GM12878 (cell line): ENCODE results near the gene FKBP2. TPM values are rescaled to one million over a fixed set of nuclear protein-coding genes. Genes with fewer than 3 reads are reported as not detected.

Experiments used
- ASH2L ChIP-seq: fragments of 300-600, 200-600 bp; sonication (generic); IDR thresholded peaks from 2 replicates; pipeline ENCODE4 v1.6.1; 2017; ENCODE audit warnings: low read depth, mild to moderate bottlenecking, borderline replicate concordance
- CBX3 ChIP-seq: fragments of 200-600 bp; sonication (generic); IDR thresholded peaks from 2 replicates; pipeline ENCODE4 v1.6.1; 2016; ENCODE audit warnings: low read depth, borderline replicate concordance
- ETV6 ChIP-seq, 2 experiments: fragments of 450-650 bp in 1 of 2; IDR thresholded peaks in 1 of 2; conservative IDR thresholded peaks in 1 of 2; 2 replicates each; pipeline ENCODE4 v1.6.1; 2014; ENCODE audit warnings: antibody characterized with exemption in 1 of 2, borderline replicate concordance in 1 of 2, low read depth in 1 of 2, mild to moderate bottlenecking in 1 of 2, moderate library complexity in 1 of 2
- FOS ChIP-seq: IDR thresholded peaks from 3 replicates; pipeline ENCODE4 v1.6.1; 2011; ENCODE audit warnings: borderline replicate concordance; ENCODE audit not compliant: insufficient read length; ENCODE audit errors: extremely low read depth
- HDGF ChIP-seq: fragments of 450-650 bp; IDR thresholded peaks from 2 replicates; pipeline ENCODE4 v1.6.1; 2016; ENCODE audit warnings: antibody characterized with exemption
- IKZF1 ChIP-seq: fragments of 450-650 bp; conservative IDR thresholded peaks from 2 replicates; pipeline ENCODE4 v1.6.1; 2017; ENCODE audit warnings: antibody characterized with exemption, mild to moderate bottlenecking
- MEF2B ChIP-seq: fragments of 450-650 bp; IDR thresholded peaks from 2 replicates; pipeline ENCODE4 v1.6.1; 2018; ENCODE audit warnings: mild to moderate bottlenecking, moderate library complexity; ENCODE audit not compliant: partially characterized antibody, poor library complexity, severe bottlenecking
- MTA2 ChIP-seq: fragments of 450-650 bp; IDR thresholded peaks from 2 replicates; pipeline ENCODE4 v1.6.1; 2016; ENCODE audit warnings: low read depth, mild to moderate bottlenecking, moderate library complexity
- MXI1 ChIP-seq: fragments of 150-350 bp; IDR thresholded peaks from 2 replicates; pipeline ENCODE4 v1.6.1; 2011; ENCODE audit warnings: low read depth, mild to moderate bottlenecking, inconsistent platforms, low read length, improper control_type of control experiment
- NFXL1 ChIP-seq: fragments of 450-650 bp; IDR thresholded peaks from 2 replicates; pipeline ENCODE4 v1.6.1; 2017; ENCODE audit warnings: antibody characterized with exemption, mild to moderate bottlenecking, borderline replicate concordance
- NR2C2 ChIP-seq: IDR thresholded peaks from 2 replicates; pipeline ENCODE4 v1.6.1; 2011; ENCODE audit warnings: borderline replicate concordance, low read depth; ENCODE audit not compliant: control insufficient read depth, insufficient read length
- PAX5 ChIP-seq: IDR thresholded peaks from 2 replicates; pipeline ENCODE4 v1.6.1; 2011; ENCODE audit warnings: low read depth, low read length, borderline replicate concordance
- PML ChIP-seq: IDR thresholded peaks from 2 replicates; pipeline ENCODE4 v1.6.1; 2012; ENCODE audit warnings: low read length, inconsistent platforms
- RAD21 ChIP-seq: IDR thresholded peaks from 2 replicates; pipeline ENCODE4 v1.6.1; 2011; ENCODE audit warnings: mild to moderate bottlenecking, low read depth, low read length, moderate library complexity; ENCODE audit not compliant: insufficient read depth
- RB1 ChIP-seq: fragments of 450-650 bp; formaldehyde crosslinking; IDR thresholded peaks from 2 replicates; pipeline ENCODE4 v1.6.1; 2017; ENCODE audit warnings: mild to moderate bottlenecking, borderline replicate concordance
- SIX5 ChIP-seq: IDR thresholded peaks from 2 replicates; pipeline ENCODE4 v1.6.1; 2011; ENCODE audit warnings: mild to moderate bottlenecking, low read depth, low read length, moderate library complexity; ENCODE audit not compliant: severe bottlenecking
- SP1 ChIP-seq: IDR thresholded peaks from one replicate; pipeline ENCODE4 v1.6.1; 2011; ENCODE audit warnings: low read depth, low read length
- SUZ12 ChIP-seq: fragments of 200-600 bp; sonication (generic); IDR thresholded peaks from one replicate; pipeline ENCODE4 v1.6.1; 2018; ENCODE audit warnings: antibody characterized with exemption, mild to moderate bottlenecking; ENCODE audit not compliant: unreplicated experiment
- TARDBP ChIP-seq: IDR thresholded peaks from 2 replicates; pipeline ENCODE4 v1.6.1; 2016; ENCODE audit warnings: borderline replicate concordance
- polyA plus RNA-seq, 11 experiments: library from polyadenylated mRNA; depleted of rRNA in 4 of 11; unstranded in 6 of 11; stranded (reverse) in 5 of 11; fragments of >200 nt; fragmentation: Nextera tagmentation in 4 of 11; fragmentation: Illumina TruSeq in 1 of 11; extraction: Ambion mirVana in 4 of 11; extraction: Trizol in 1 of 11; gene quantifications; 1 replicate in 1 of 11; 2 replicates in 10 of 11; pipeline versions ENCODE4 v1.2.1 to v1.2.3, GENCODE V29; 2011 to 2016; ENCODE audit warnings: inconsistent platforms in 2 of 11, missing spikeins in 2 of 11, low read depth in 1 of 11
- total RNA-seq, 4 experiments: library from RNA; depleted of rRNA in 3 of 4; stranded (reverse); fragments of >200 nt in 3 of 4; fragmentation: Illumina TruSeq in 1 of 4; extraction: Trizol in 1 of 4; gene quantifications; 2 replicates each; pipeline versions ENCODE4 v1.2.1 to v1.2.3, GENCODE V29; 2013 to 2021
- TF ChIP-seq, protein P1 (sequence below): IDR thresholded peaks from 2 replicates; pipeline ENCODE4 v1.6.1; 2012; ENCODE audit warnings: mild to moderate bottlenecking, low read depth, low read length
- TF ChIP-seq, protein P2 (sequence below): IDR thresholded peaks from 2 replicates; pipeline ENCODE4 v1.6.1; 2011; ENCODE audit warnings: low read depth, low read length, improper control_type of control experiment, borderline replicate concordance
- TF ChIP-seq, protein P3 (sequence below): fragments of 450-650 bp; IDR thresholded peaks from 2 replicates; pipeline ENCODE4 v1.6.1; 2017; ENCODE audit warnings: antibody characterized with exemption, mild to moderate bottlenecking, moderate library complexity

FKBP2 gene
- total and polyA plus RNA-seq, 10 of the 15 experiments (the other 5 are each of a cell fraction or from before 2014, with no cell fraction given): 1.8 to 99.7 (median 39.5) TPM

DNA sequence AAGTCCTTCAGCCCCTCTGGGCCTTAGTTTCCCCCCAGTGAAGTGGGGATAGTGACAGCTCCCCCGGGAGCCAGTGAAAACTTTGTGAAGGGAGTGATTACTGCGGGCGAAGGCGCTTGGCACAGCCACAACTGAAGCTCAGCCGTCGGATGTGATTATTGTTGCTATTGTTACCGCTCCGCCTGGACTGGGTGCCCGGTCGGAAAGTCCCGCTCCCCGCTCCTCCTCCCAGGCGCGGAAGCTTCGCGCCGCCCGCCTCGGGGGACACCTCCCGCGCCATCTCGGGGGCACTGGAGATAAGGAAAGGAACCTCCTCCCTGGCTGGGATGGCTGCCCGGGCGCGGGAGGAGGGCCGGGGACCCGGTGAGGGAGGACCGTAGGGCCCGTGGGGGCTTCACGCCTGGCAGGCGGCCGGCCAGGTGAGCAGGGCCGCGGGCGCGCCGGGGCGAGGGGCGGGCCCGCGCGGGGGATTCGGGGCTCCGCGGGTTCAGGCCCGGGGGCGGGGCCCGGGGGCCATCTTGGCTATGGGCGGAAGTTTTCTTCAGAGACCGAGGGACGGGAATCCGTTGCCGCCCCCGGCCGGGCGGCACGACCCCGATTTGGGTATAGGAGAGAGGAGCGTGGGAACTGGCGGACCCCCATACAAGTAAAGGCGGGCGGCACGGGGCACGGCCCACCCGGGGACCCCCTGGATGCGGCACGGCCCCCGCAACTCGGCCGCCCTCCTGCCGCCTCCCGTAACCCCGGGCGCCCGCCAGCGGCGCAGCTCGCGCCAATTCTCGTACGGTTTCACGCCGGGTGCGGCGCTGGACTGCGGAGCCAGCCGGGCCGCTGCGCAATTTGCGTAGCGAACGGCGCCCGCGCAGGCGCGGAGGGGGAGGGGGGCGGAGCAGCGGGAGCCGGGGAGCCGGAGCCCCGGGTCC lies 44.3 kb downstream of the FKBP2 start, which contains the start of gene GPR137 (continued):
- TF ChIP-seq, protein P1, sequence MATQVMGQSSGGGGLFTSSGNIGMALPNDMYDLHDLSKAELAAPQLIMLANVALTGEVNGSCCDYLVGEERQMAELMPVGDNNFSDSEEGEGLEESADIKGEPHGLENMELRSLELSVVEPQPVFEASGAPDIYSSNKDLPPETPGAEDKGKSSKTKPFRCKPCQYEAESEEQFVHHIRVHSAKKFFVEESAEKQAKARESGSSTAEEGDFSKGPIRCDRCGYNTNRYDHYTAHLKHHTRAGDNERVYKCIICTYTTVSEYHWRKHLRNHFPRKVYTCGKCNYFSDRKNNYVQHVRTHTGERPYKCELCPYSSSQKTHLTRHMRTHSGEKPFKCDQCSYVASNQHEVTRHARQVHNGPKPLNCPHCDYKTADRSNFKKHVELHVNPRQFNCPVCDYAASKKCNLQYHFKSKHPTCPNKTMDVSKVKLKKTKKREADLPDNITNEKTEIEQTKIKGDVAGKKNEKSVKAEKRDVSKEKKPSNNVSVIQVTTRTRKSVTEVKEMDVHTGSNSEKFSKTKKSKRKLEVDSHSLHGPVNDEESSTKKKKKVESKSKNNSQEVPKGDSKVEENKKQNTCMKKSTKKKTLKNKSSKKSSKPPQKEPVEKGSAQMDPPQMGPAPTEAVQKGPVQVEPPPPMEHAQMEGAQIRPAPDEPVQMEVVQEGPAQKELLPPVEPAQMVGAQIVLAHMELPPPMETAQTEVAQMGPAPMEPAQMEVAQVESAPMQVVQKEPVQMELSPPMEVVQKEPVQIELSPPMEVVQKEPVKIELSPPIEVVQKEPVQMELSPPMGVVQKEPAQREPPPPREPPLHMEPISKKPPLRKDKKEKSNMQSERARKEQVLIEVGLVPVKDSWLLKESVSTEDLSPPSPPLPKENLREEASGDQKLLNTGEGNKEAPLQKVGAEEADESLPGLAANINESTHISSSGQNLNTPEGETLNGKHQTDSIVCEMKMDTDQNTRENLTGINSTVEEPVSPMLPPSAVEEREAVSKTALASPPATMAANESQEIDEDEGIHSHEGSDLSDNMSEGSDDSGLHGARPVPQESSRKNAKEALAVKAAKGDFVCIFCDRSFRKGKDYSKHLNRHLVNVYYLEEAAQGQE: no peak
- TF ChIP-seq MEF2B (peak; percentile 50), ASH2L (no peak), PAX5 (0 out of 2 replicates have a peak, but pooled peaks have one; percentile 17), RB1 (peak; percentile 75; the same call in 1 of the 2 replicates), NR2C2 (no peak), CBX3 (no peak), FOS (no peak), SUZ12 (no peak), NFXL1 (no peak), RAD21 (no peak), SIX5 (peak; percentile 73), ETV6 (conservative IDR thresholded peaks at IDR 0.05 in 1 of 2, IDR thresholded peaks at IDR 0.05 in 1 of 2; ENCODE audit: borderline replicate concordance in 1 of 2, low read depth in 1 of 2) (0 out of 4 replicates have a peak, but pooled peaks of 1 of the 2 experiments have one; percentile 20), HDGF (no peak), SP1 (no peak), PML (no peak), MXI1 (peak; percentile 65; the same call in 1 of the 2 replicates), TARDBP (no peak), MTA2 (no peak), IKZF1 (peak; percentile 87)
- TF ChIP-seq, protein P2, sequence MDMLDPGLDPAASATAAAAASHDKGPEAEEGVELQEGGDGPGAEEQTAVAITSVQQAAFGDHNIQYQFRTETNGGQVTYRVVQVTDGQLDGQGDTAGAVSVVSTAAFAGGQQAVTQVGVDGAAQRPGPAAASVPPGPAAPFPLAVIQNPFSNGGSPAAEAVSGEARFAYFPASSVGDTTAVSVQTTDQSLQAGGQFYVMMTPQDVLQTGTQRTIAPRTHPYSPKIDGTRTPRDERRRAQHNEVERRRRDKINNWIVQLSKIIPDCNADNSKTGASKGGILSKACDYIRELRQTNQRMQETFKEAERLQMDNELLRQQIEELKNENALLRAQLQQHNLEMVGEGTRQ: no peak
- TF ChIP-seq, protein P3, sequence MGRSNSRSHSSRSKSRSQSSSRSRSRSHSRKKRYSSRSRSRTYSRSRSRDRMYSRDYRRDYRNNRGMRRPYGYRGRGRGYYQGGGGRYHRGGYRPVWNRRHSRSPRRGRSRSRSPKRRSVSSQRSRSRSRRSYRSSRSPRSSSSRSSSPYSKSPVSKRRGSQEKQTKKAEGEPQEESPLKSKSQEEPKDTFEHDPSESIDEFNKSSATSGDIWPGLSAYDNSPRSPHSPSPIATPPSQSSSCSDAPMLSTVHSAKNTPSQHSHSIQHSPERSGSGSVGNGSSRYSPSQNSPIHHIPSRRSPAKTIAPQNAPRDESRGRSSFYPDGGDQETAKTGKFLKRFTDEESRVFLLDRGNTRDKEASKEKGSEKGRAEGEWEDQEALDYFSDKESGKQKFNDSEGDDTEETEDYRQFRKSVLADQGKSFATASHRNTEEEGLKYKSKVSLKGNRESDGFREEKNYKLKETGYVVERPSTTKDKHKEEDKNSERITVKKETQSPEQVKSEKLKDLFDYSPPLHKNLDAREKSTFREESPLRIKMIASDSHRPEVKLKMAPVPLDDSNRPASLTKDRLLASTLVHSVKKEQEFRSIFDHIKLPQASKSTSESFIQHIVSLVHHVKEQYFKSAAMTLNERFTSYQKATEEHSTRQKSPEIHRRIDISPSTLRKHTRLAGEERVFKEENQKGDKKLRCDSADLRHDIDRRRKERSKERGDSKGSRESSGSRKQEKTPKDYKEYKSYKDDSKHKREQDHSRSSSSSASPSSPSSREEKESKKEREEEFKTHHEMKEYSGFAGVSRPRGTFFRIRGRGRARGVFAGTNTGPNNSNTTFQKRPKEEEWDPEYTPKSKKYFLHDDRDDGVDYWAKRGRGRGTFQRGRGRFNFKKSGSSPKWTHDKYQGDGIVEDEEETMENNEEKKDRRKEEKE: no peak
